RWPE1 (cell line): Measurements from ENCODE around the gene ZDHHC23.
A peak's percentile ranks its signal among the peaks of the same experiment; 100 is the strongest.

Experiments used
- CTCF ChIA-PET: fragments of 350-600 bp; sonication (Branson Sonifier 250); formaldehyde crosslinking; extraction: SDS; loops from one replicate; lab custom pipeline; 2021; lab: Yijun Ruan, JAX
- POLR2A ChIA-PET: fragments of 400-600 bp; formaldehyde crosslinking; extraction: SDS; loops from one replicate; lab custom pipeline; 2020; ENCODE audit warnings: antibody characterized with exemption; ENCODE audit not compliant: low non-redundant PET; lab: Yijun Ruan, JAX
- DNase-seq: peaks from one replicate; pipeline ENCODE4 v3.0.0; 2012; ENCODE audit warnings: low spot score
- H3K27ac ChIP-seq: fragments of 450-650 bp; 2 replicates; pipeline ENCODE4 v1.5.1; 2017
- TF ChIP-seq, protein P1 (sequence below): fragments of 450-650 bp; conservative IDR thresholded peaks from 2 replicates; pipeline ENCODE4 v1.5.1; 2017; ENCODE audit warnings: low read depth, mild to moderate bottlenecking

Gene ZDHHC23, protein sequence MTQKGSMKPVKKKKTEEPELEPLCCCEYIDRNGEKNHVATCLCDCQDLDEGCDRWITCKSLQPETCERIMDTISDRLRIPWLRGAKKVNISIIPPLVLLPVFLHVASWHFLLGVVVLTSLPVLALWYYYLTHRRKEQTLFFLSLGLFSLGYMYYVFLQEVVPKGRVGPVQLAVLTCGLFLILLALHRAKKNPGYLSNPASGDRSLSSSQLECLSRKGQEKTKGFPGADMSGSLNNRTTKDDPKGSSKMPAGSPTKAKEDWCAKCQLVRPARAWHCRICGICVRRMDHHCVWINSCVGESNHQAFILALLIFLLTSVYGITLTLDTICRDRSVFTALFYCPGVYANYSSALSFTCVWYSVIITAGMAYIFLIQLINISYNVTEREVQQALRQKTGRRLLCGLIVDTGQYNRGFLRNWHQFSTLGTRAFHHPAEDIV

DNA sequence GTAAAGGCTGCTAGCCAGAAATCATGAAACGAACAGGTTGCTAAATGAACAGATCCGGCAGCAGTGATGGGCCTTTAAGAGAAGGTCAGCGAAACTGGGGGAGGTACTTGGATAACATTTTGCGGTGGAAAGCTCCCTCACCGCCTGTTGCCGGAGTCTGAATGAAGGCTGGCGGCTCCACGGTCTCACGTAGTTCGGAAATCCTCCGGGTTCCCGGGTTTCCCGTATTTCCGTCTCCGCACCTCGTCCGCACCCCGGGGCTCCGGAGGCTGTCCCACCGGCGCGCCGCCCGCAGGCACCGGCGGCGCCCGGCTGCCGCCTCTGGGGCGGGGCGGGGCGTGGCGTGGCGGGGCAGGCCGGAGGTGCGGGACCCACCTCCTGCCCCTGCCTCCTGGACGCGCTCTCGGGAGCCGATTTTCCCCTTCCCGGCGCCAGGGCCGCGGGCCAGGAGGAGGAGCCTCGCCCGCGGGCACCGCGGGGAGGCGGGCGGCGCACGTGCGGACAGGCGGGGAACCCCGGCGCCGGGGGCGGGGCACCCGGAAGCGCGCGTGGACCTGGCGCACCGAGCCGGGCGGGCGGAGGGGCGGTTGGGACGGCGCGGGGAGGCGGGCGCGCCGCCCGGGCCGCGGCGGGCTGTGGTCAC, at the start of gene ZDHHC23:
Gene ZDHHC23, plus strand, starts transcription at position 642 of the 643 bp plus-strand sequence. CDS start 790 bp downstream, outside the sequence.
- ChIA-PET POLR2A (no interaction called here), CTCF (no interaction called here)
- peak; percentile 73 for DNase-seq
- TF ChIP-seq, protein P1, sequence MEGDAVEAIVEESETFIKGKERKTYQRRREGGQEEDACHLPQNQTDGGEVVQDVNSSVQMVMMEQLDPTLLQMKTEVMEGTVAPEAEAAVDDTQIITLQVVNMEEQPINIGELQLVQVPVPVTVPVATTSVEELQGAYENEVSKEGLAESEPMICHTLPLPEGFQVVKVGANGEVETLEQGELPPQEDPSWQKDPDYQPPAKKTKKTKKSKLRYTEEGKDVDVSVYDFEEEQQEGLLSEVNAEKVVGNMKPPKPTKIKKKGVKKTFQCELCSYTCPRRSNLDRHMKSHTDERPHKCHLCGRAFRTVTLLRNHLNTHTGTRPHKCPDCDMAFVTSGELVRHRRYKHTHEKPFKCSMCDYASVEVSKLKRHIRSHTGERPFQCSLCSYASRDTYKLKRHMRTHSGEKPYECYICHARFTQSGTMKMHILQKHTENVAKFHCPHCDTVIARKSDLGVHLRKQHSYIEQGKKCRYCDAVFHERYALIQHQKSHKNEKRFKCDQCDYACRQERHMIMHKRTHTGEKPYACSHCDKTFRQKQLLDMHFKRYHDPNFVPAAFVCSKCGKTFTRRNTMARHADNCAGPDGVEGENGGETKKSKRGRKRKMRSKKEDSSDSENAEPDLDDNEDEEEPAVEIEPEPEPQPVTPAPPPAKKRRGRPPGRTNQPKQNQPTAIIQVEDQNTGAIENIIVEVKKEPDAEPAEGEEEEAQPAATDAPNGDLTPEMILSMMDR = no peak
- peak within 1 kb of the TSS; percentile 73 for H3K27ac ChIP-seq

DNA sequence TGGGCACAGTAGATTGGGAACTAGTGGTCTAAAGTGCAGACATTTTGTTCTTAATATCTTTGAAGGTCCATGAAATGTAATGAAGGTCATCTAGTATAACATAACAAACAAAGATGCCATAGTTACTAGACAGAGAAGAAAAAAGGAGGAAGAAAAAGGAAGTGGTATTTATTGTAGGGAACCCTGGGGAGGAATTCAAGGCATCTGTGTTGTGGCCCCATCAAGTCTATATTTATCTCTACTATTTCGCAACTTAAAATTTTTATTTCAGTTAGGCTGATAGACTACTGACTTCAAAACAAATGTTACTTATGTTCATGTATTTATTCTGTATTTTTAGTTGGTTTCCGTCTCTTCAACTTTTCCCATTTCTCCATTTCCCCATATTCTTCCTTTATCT, 48.9 kb upstream of the ZDHHC23 start:
- ChIA-PET POLR2A (no interaction called here), CTCF (interaction anchor here (0.6 to 2.3 kb wide), 4 partner anchors 14 to 1240 kb away, joined by 4 to 8 read pairs (median 6); no protein-coding TSS in a partner anchor)
- no peak for DNase-seq
- H3K27ac ChIP-seq = no peak overlapping the region
- TF ChIP-seq, protein P1 = no peak

DNA sequence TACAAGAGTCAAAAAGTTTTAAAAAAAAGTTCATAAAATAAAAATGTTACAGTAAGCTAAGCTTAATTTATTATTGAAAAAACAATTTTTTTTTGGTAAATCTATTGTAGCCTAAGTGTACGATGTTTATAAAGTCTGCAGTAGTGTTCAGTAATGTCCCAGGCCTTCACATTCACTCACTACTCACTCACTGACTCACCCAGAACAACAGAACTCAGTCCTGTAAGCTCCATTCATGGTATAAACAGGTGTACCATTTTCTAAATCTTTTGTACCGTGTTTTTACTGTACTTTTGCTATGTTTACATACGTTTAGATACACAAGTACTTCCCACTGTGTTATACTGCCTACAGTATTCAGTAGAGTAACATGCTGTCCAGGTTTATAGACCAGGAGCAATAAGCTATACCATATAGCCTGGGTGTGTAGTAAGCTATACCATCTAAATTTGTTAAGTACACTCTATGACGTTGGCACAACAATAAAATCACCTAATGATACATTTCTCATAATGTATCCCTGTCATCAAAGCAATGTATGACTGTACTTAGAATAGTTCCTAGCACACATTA, 41.2 kb upstream of the ZDHHC23 start:
- CTCF ChIA-PET = interaction anchor here (0.6 to 1.6 kb wide), 2 partner anchors 62 to 65 kb away, joined by 4 read pairs; no protein-coding TSS in a partner anchor
- POLR2A ChIA-PET = no interaction called here
- no peak for DNase-seq
- TF ChIP-seq, protein P1 = no peak
- no peak overlapping the region for H3K27ac ChIP-seq

DNA sequence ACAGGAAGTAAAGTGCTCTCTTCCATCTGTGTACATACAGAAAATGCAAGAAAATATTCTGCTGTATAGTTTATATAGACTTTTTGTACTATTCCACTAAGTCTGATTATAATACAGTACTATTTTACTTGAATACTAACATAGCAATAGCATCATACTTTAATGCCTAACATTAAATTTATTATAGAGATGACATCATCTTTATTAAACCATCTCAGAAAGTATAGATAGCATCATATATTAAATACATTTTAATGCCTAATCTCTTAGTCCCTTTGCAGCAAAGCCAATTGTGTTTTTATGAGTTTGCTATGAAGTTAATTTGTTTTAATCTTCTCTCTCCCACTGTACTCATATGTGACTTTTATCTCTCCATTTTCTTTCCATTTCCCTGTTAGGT, 39.7 kb upstream of the ZDHHC23 start:
- POLR2A ChIA-PET = no interaction called here
- CTCF ChIA-PET = interaction anchor here (1.6 kb wide), 1 partner anchor 63 kb away, joined by 4 read pairs; no protein-coding TSS in a partner anchor
- TF ChIP-seq, protein P1 = no peak
- H3K27ac ChIP-seq = no peak overlapping the region
- DNase-seq = no peak

DNA sequence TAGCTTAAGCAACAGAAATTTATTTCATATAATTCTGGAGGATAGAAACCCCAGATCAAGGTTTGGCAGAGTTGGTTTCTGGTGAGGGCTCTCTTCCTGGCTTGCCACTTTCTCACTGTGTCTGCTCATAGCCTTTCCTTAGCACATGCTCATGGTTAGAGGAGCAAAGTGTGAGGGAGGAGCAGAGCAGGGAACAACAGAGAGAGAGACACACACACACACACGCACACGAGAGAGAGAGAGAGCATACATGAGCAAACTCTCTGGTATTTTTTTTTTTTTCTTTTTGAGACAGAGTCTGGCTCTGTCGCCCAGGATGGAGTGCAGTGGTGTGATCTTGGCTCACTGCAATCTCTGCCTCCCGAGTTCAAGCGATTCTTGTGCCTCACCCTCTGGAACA, 36.8 kb upstream of the ZDHHC23 start:
- H3K27ac ChIP-seq = no peak overlapping the region
- TF ChIP-seq, protein P1 = no peak
- CTCF ChIA-PET = interaction anchor here (0.6 to 1.8 kb wide), 2 partner anchors 59 to 66 kb away, joined by 3 to 6 read pairs; no protein-coding TSS in a partner anchor
- DNase-seq = no peak
- POLR2A ChIA-PET = no interaction called here
